HG03280 (cell line): Measurements from ENCODE around the gene PRRX2.
"Not testable (repeated sequence)": the region's sequence is repeated elsewhere in the genome, so short reads cannot be mapped to it uniquely, and the experiment has no call there.

Experiments used
- ATAC-seq: cut with Tn5 transposase; IDR thresholded peaks from one replicate; pipeline ENCODE4 v1.9.1; 2021; ENCODE audit warnings: mild to moderate bottlenecking, moderate library complexity; ENCODE audit not compliant: unreplicated experiment

The PRRX2 gene

DNA sequence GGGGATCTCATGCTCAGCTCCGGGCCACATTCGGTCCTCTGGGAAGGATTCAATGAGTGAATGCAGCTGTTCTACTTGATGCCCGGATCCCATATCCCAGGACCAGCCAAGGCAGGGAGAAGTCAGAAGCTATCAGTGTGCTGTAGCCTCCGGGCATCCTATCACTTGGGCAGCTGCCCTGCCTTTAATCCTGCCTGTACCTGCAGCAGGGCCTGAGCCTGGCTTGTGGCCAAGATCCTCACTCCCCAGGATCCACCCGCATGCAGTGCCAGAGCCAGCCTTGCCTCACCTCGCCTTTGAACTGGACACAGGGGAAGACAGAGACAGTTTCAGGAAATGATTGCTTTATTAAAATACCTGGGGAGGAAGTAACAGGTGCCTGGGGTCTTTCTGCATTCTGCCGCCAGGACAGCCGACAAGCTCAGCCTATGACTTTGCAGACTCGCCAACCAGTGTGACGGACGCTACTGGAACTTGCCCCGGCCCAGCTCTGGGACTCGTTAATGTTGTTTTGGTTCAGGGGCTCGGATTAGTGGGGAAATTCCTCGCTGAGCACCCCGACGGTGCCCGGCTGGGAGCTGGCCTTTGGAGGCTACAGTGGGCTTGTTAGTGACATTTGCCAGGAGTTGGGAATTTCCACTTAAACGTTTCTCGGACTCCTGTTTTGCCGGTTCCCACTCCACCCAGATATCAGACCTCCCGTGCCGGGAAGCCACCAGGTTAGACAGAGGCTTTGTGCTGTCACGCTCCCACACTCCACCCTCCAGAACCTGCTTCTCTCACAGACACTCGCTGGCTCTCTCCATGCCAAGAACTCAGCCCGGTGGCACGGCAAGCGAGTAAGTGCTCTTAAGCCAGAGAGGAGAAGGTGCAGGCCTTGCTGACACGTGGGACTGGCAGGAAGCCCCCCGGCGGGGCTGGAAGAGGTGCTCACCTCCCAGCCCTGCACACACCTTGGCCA, 86.7 kb downstream of the PRRX2 start:
- no peak for ATAC-seq

DNA sequence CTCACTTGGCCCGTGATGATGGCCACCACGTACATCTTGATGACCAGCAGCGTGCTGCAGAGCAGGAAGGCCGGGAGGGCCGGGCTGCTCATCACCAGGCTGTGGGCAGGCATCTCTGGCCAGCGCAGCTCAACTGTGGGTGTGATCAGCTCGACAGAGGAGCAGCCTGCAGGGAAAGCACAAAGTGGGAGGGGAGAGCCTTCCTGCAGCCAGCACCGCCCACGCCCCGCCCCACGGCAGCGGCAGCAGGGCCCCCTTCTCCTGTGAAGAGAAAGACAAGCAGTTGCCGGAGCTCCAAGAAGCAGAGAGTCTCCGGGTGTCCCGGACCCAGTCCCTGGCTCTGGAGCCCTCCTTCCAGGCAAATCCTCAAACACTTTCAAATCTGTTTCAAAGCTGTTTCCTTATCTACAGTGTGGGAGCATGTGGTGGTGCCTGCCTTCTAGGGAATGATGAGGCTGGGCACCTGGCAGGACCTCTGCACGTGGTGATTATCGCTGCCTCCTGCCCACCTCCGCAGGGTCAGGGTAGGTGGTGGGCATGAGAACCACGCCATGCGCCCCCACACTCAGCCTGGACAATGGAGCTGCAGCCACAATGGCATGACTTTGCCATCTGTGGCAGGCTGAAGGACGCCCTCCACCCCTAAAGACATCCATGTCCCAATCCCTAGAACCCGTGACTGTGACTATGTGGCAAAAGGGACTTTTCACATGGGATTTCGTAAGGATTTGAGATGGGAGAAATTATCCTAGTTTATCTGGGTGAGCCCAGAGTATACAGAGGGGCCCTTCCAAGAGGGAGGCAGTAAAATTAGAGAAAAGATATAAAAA, 87.7 kb downstream of the PRRX2 start, which contains the start of gene PTGES:
Gene PTGES, minus strand, starts transcription at position 143 of the 830 bp plus-strand sequence. Its CDS starts 30 bp downstream, at position 113.
- ATAC-seq: no peak

DNA sequence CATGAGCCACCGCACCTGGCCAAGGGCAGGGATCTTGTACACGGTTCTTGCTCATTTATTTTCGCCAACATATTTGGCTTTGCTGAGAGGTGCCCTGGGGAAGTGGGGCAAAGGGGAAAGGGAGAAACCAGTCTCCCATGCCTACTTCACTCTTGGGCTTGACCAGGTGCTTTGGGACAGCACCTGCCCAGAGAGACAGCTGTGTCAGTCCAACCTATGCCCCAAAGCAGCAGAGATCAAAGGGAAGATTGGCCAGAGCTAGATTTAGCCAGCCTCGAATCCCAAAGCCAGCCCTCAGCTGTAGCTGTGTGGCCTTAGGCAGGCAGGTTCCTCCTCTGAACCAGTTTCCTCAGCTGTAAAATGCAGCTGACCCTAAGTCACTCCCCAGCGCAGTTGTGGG, 89.7 kb downstream of the PRRX2 start:
- ATAC-seq: no peak

DNA sequence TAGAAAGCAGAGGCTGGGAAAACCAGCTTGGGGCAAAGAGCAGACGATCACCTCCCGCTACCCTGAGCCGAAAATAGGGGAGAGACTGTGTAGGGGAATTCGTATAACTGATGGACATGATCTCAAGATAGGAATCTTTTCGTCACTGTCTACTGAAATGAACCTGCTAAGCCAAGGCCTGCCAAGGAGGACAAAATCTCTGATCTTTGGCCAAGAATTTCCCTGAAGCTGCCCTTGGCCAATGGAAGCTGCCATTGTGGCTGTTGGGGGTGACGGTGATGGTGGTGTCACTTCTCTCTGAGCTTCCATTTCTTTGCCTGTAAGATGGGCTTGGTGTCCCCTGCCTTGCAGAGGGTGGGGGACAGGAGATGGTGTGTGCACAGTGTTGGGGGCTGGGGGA, 90.7 kb downstream of the PRRX2 start:
- no peak for ATAC-seq

DNA sequence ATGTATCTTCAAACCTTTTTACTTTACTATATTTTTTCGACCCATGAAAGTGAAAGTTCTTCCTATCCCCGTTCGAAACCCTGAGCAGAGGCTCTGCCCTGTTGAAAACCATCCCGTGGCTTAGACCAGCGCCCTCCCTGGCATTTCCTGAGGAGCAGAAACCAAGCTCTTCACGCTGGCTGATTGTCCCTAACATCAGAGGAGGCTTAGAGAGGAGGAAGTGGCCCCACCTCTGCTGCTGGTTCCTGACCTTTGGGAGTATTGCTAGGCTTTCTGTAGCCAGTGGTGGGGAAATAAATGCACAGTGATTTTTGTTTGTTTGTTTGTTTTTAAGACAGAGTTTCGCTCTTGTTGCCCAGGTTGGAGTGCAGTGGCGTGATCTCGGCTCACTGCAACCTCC, 91.6 kb downstream of the PRRX2 start:
- ATAC-seq: no peak

DNA sequence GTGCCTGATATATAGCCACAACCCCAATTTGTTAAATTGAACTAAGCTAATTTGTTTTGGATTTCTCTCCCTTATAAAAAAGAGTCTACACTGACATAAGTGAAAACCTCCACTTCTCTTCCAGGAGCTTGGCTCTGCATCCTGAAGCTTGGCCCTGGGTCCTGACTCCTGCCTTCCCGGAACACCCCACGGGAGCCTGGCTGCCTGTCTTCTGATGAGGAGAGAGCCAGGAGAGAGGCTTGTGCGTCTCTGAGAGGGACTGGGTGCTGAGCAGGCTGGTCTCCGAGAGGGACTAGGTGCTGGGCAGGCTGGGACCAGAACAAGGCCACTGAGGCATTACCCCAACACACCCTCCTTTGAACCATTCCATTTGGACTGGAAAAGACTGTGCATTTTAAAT, 93.9 kb downstream of the PRRX2 start:
- ATAC-seq: no peak

DNA sequence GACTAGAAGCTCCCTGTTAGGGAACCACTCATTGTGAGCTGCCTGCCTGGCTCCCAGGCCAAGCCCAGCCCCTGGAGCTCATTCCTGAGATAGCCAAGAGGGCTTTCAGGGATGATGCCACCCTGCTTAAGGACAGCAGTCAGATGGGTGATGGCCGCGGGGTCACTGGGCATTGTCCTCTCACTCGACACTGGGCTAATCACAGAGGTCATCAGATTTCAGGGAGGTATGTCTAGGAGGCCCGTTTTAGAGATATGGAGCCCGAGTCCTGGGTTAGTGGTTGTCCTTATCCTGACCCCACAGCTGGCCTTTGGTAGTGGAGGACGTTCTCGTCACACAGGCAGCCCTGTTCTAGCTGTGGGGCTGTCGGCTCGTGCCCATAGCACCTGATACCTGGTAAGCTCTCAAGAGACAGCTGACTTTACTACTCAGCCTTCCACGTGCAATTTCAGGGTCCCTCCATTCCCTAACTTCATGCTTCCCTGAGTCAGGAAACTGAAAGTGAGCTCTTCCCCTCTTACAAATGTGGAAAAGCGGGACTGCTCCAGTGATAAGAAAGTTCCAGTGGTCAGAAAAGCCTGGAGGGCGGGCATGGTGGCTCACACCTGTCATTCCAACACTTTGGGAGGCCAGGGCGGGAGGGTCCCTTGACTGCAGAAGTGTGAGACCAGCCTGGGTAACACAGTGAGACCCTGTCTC, 94.5 kb downstream of the PRRX2 start:
- ATAC-seq: no peak

DNA sequence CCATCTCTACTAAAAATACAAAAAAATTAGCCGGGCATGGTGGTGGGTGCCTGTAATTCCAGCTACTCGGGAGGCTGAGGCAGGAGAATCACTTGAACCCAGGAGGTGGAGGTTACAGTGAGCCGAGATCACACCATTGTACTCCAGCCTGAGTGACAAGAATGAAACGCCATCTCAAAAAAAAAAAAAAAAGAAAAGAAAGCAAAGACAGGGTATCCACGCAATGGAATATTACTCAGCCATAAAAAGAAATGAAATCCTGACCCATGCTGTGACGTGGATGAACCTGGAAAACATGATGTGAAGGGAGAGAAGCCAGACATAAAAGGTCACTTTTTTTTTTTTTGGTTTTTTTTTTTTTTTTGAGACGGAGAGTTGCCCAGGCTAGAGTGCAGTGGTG, 95.3 kb downstream of the PRRX2 start:
- ATAC-seq: not testable (repeated sequence)

DNA sequence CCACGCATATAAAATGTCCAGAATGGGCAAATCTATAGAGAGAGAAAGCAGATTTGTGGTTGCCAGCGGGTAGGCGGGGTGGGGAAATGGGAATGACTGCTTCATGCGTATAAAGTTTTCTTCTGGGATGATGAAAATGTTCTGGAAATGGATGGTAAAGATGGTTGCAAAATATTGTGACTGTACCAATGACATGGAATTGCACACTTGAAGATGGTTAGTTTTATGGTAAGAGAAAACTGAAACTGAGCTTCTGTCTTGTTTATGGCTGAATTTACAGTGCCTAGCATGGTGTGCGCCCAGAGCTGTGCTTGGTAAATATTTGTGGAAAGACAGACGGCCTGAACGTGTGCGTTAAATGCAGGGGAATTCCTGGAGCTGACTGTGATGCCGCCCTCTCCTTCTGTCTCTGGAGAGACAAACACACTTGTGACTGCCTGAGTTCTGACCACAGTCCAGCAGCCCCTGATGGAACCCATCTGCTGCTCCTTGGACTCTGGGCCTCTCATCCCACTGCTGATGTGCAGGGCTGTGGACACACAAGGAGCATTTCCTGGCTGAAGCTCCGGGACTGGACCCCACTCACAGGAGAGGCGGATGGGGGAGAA, 96.0 kb downstream of the PRRX2 start:
- no peak for ATAC-seq

DNA sequence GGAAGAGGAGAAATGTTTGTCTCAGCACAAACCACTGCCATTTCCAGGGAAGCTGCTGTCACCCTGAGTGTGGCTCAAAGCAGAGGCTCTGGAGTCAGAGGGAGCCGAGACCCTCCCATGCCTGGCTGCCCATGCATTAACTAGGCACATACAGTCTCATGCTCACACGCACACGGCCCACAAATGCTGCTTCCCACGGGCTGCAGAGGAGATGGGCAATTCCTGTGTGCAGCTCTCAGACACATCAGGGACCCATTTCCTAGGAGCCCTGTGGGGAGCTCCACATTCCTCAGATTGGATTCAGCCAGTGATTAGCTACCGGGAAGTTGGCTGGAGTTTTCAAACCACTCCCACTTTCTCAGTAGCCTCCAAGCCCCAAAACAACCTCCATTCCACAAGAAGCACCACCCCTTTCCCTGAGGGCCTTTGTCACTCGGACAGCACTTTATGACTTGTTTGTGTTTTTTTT, 96.5 kb downstream of the PRRX2 start:
- ATAC-seq: no peak

DNA sequence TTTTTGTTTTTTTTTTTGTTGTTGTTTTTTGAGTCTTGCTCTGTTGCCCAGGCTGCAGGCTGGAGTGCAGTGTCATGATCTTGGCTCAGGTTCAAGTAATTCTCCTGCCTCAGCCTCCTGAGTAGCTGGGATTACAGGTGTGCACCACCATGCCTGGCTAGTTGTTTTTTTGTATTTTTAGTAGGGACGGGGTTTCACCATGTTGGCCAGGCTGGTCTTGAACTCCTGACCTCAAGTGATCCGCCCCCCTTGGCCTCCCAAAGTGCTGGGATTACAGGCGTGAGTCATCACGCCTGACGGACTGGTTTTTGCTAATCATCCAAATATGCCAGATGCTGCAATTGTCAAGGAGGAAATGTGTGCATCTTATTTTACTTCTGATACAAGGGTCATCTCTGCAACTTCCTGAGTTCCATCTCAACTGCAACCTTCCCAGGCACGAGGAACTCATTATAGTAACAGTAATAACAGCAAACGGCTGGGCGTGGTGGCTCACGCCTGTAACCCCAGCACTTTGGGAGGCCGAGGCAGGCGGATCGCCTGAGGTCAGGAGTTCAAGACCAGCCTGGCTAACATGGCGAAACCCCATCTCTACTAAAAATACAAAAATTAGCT, 97.0 kb downstream of the PRRX2 start:
- ATAC-seq: not testable (repeated sequence)

DNA sequence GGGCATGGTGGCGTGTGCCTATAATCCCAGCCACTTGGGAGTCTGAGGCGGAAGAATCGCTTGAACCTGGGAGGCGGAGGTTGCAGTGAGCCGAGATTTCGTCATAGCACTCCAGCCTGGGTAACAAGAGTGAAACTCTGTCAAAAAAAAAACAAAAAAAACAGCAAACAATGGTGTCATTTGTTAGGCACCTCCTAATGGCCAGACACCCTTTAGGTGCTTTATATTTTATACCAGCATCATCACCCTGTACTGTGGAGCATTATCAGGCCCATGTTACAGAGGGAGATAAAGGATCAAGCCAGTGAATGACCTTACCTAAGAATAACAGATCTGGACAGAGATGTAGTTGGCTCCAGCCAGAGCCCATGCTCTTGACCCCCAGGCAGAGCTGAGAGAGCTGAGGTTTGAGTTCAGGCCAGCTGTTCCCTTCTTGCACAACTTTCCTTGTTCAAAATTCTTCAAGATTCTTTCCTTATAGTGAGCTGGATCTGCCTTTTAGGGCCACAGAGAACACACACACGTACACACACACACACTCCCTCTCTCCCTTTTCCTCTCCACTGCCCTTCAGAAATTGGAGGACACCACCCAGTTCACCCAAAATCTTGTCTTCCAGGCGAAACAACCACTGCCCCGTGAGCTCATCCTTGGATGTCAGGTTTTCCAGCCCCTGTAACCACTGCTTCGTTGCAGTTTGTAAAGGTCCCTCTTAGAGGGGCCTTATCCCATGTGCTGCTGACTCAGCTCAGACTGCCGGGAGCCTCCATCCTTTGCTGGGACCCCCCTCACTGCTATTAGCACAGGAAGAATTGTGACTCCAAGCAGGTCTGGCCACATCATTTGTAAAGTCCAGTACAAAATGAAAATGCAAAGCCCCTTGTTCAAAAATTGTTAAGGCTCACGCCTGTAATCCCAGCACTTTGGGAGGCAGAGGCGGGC, 97.8 kb downstream of the PRRX2 start:
- ATAC-seq: no peak

DNA sequence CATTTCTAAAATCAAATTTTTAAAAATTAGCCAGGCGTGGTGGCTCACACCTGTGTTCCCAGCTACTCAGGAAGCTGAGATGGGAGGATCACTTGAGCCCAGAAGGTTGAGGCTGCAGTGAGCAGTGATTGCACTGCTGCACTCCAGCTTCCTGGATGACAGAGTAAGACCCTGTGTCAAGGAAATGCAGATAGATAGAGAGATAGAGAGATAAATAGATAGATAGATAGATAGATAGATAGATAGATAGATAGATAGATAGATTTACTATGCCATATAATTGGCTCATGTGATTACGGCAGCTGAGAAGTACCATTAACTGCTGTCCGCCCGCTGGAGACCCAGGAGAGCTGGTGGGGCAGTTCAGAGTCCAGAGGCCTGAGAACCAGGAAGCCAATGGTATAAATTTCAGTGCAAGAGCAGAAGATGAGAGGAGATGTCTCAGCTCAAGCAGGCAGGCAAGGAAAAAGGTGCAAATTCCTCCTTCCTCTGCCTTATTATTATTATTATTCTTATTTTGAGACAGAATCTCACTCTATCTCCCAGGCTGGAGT, 100.4 kb downstream of the PRRX2 start:
- no peak for ATAC-seq

DNA sequence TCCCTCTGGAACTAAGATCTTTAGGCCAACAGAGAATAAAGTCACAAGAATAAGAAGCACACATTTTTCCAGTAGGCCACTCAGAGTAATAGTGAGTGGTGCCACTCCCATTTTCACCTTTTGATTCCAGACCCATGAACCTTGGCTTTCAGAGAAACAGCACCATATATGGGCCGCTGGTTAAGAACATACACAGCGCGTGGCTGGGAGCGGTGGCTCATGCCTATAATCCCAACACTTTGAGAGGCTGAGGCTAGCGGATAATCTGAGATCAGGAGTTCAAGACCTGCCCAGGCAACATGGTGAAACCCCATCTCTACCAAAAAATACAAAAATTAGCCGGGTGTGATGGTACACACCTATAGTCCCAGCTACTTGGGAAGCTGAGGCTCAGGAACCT, 103.0 kb downstream of the PRRX2 start:
- ATAC-seq: no peak

DNA sequence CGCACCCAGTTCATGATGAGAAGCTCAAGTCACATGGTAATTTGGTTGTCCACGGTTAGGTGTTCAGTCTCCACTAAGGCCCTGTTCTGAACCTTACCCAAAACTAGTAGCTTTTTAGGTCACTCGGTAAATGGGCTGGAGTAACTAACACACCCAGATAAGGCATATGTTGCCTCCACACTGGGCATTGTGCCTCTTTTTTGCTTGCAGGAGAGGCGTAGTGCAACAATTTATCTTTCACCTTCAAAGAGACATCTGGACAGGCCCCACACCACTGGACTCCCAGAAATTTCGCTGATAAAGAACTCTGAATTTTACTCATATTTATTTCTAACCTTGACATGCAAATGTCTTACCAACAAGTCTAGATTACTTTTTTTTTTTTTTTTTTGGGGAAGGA, 104.2 kb downstream of the PRRX2 start:
- no peak for ATAC-seq

DNA sequence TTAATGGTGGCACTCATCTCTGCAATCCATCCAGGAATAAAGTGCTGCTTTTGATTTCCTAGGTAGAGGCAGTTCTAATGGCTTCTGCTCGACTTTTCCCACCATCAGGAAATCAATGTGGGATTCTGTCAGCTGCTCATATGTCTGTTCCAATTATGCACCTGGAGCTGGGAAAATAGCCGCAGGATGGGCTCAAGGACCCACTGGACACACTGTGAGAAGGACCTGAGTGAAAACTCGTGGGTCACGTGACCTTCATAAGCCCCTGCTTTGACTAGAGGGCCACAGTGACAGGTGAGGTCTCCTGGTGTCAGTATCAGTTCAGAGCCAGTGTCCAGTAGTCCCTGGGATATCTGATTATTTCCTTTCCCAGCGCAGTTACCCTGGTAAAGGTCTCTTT, 105.3 kb downstream of the PRRX2 start:
- no peak for ATAC-seq
